HepG2 (cell line): ENCODE measurements around the gene TLCD3B. TPM values are rescaled to one million over a fixed set of nuclear protein-coding genes. Genes with fewer than 3 reads are reported as not detected.

Source experiments
- ATAC-seq: fragments of 200-7000 bp; cut with Tn5 transposase; 3 replicates; pipeline ENCODE4 v1.9.1; 2020; ENCODE audit warnings: mild to moderate bottlenecking, moderate library complexity
- BruUV-seq: library from RNA; stranded (reverse); fragments of 400-500 nt; replicated peaks from 2 replicates; lab custom pipeline; 2021; lab: Mats Ljungman, UMichigan
- CTCF ChIA-PET: fragments of 300-600 bp; formaldehyde crosslinking; extraction: SDS; loops from one replicate; lab custom pipeline; 2021; ENCODE audit warnings: low total read pairs, inconsistent platforms, low intra/inter-chr PET ratio; lab: Yijun Ruan, JAX
- POLR2A ChIA-PET: fragments of 350-600 bp; sonication (Branson Sonifier 250); formaldehyde crosslinking; loops from one replicate; lab custom pipeline; 2020; ENCODE audit warnings: antibody characterized with exemption, inconsistent platforms; lab: Yijun Ruan, JAX
- DNase-seq: peaks from one replicate; pipeline ENCODE4 v3.0.0-alpha.2; 2015; ENCODE audit warnings: low spot score
- FAIRE-seq: peaks from 3 replicates; lab custom pipeline; 2011; peaks lifted over from hg19 to GRCh38; lab: Jason Lieb, UNC
- H2AFZ ChIP-seq: one replicate; pipeline ENCODE4 v1.6.1; 2011; ENCODE audit warnings: low read length, inconsistent platforms
- H3K27ac ChIP-seq: fragments of 300-600 bp; 3 replicates; pipeline ENCODE4 v1.8.0; 2011; ENCODE audit warnings: mixed run types, mild to moderate bottlenecking, mixed read lengths, low read length, inconsistent platforms; ENCODE audit not compliant: insufficient read depth; ENCODE audit errors: extremely low read length
- H3K27me3 ChIP-seq, 2 experiments: fragments of 200-600 bp in 1 of 2; 2 replicates in 1 of 2; 3 replicates in 1 of 2; pipeline versions ENCODE4 v1.6.0 to v1.8.0; 2011; ENCODE audit warnings: low read length in 2 of 2, mild to moderate bottlenecking in 2 of 2, moderate library complexity in 2 of 2, inconsistent platforms in 1 of 2; ENCODE audit not compliant: insufficient read depth in 2 of 2, control insufficient read depth in 1 of 2
- H3K36me3 ChIP-seq, 2 experiments: fragments of 200-600 bp in 1 of 2; replicated peaks in 1 of 2; 2 replicates in 1 of 2; 3 replicates in 1 of 2; pipeline versions ENCODE4 v1.5.1 to v1.8.0; 2011; ENCODE audit warnings: low read length in 2 of 2, inconsistent platforms in 1 of 2; ENCODE audit not compliant: insufficient read depth in 2 of 2, control insufficient read depth in 1 of 2
- H3K4me1 ChIP-seq: 2 replicates; pipeline ENCODE4 v1.5.1; 2012; ENCODE audit warnings: low read length, inconsistent platforms; ENCODE audit not compliant: insufficient read depth
- H3K4me2 ChIP-seq: 2 replicates; pipeline ENCODE4 v1.6.0; 2011; ENCODE audit warnings: low read depth, low read length, inconsistent platforms
- H3K4me3 ChIP-seq, 3 experiments: fragments of 200-600 bp in 1 of 3; sonication (generic), shearing (Covaris generic) in 1 of 3; replicated peaks in 1 of 3; 2 replicates each; pipeline ENCODE4 v1.5.1; 2011 to 2016; ENCODE audit warnings: low read length in 3 of 3, inconsistent platforms in 2 of 3, low read depth in 2 of 3, mild to moderate bottlenecking in 2 of 3, control low read depth in 1 of 3, mixed read lengths in 1 of 3; ENCODE audit not compliant: insufficient read depth in 1 of 3
- H3K79me2 ChIP-seq: one replicate; pipeline ENCODE4 v1.6.1; 2011; ENCODE audit warnings: low read length, inconsistent platforms; ENCODE audit not compliant: insufficient read depth
- H3K9ac ChIP-seq: 2 replicates; pipeline ENCODE4 v1.6.0; 2011; ENCODE audit warnings: mild to moderate bottlenecking, low read depth, low read length, inconsistent platforms; ENCODE audit not compliant: insufficient read depth
- H3K9me3 ChIP-seq: 2 replicates; pipeline ENCODE4 v1.5.1; 2012; ENCODE audit warnings: mild to moderate bottlenecking, low read length
- H4K20me1 ChIP-seq: 2 replicates; pipeline ENCODE4 v1.6.0; 2011; ENCODE audit warnings: inconsistent platforms, mild to moderate bottlenecking, low read length, moderate library complexity; ENCODE audit not compliant: insufficient read depth
- EEA1 ChIP-seq: sonication (generic); formaldehyde crosslinking; IDR thresholded peaks from 2 replicates; pipeline ENCODE4 v1.5.1; 2020; ENCODE audit warnings: mild to moderate bottlenecking, missing genetic modification reagents, borderline replicate concordance
- HNRNPL ChIP-seq: fragments of 200-400 bp; formaldehyde crosslinking; IDR thresholded peaks from 2 replicates; pipeline ENCODE4 v1.6.1; 2017; ENCODE audit warnings: mild to moderate bottlenecking, low read depth, low read length
- HNRNPLL ChIP-seq: fragments of 200-400 bp; formaldehyde crosslinking; IDR thresholded peaks from 2 replicates; pipeline ENCODE4 v1.6.1; 2017; ENCODE audit warnings: mild to moderate bottlenecking, low read depth, low read length; ENCODE audit not compliant: poor library complexity, severe bottlenecking
- IRX3 ChIP-seq: sonication (generic); formaldehyde crosslinking; IDR thresholded peaks from 2 replicates; pipeline ENCODE4 v1.8.1; 2023; ENCODE audit warnings: mild to moderate bottlenecking, low read depth, missing genetic modification reagents, borderline replicate concordance
- MTA1 ChIP-seq: sonication (generic); formaldehyde crosslinking; IDR thresholded peaks from 2 replicates; pipeline ENCODE4 v1.4.0; 2020; ENCODE audit warnings: missing genetic modification reagents, mild to moderate bottlenecking, borderline replicate concordance
- MXD4 ChIP-seq: IDR thresholded peaks from 2 replicates; pipeline ENCODE4 v1.6.1; 2016; ENCODE audit warnings: mild to moderate bottlenecking, missing biosample characterization, missing genetic modification reagents
- MYC ChIP-seq: sonication (generic); formaldehyde crosslinking; IDR thresholded peaks from 2 replicates; pipeline ENCODE4 v1.9.0; 2021; ENCODE audit warnings: missing genetic modification reagents, borderline replicate concordance
- POGZ ChIP-seq: sonication (generic); formaldehyde crosslinking; IDR thresholded peaks from 2 replicates; pipeline ENCODE4 v1.4.0; 2020; ENCODE audit warnings: mild to moderate bottlenecking, missing genetic modification reagents
- POLR2AphosphoS5 ChIP-seq: IDR thresholded peaks from 2 replicates; pipeline ENCODE4 v1.6.1; 2012; ENCODE audit warnings: low read depth, low read length
- POLR2G ChIP-seq: fragments of 200-400 bp; formaldehyde crosslinking; IDR thresholded peaks from 2 replicates; pipeline ENCODE4 v1.6.1; 2018; ENCODE audit warnings: mild to moderate bottlenecking, low read depth, low read length, moderate library complexity
- SAFB2 ChIP-seq: sonication (generic); formaldehyde crosslinking; IDR thresholded peaks from 2 replicates; pipeline ENCODE4 v1.5.1; 2020; ENCODE audit warnings: missing genetic modification reagents, low read depth, mild to moderate bottlenecking, borderline replicate concordance
- SMAD1 ChIP-seq: sonication (generic); formaldehyde crosslinking; IDR thresholded peaks from 2 replicates; pipeline ENCODE4 v1.4.0; 2020; ENCODE audit warnings: missing genetic modification reagents, low read depth, mild to moderate bottlenecking, borderline replicate concordance
- SP4 ChIP-seq: sonication (generic); formaldehyde crosslinking; IDR thresholded peaks from 2 replicates; pipeline ENCODE4 v1.8.1; 2023; ENCODE audit warnings: mild to moderate bottlenecking, missing genetic modification reagents
- TEF ChIP-seq: sonication (generic); formaldehyde crosslinking; IDR thresholded peaks from 2 replicates; pipeline ENCODE4 v1.5.0; 2020; ENCODE audit warnings: missing genetic modification reagents
- ZNF572 ChIP-seq: sonication (generic); formaldehyde crosslinking; IDR thresholded peaks from 2 replicates; pipeline ENCODE4 v1.5.1; 2020; ENCODE audit warnings: mild to moderate bottlenecking, missing genetic modification reagents
- ZNF687 ChIP-seq: sonication (generic); formaldehyde crosslinking; IDR thresholded peaks from 2 replicates; pipeline ENCODE4 v1.5.1; 2020; ENCODE audit warnings: mild to moderate bottlenecking, missing genetic modification reagents, moderate library complexity
- ZNF891 ChIP-seq: sonication (generic); formaldehyde crosslinking; IDR thresholded peaks from 2 replicates; pipeline ENCODE4 v1.5.0; 2020; ENCODE audit warnings: mild to moderate bottlenecking, missing genetic modification reagents
- ZSCAN25 ChIP-seq: sonication (generic); formaldehyde crosslinking; IDR thresholded peaks from 2 replicates; pipeline ENCODE4 v1.8.0; 2022; ENCODE audit warnings: mild to moderate bottlenecking, missing genetic modification reagents
- WGBS: methylation state at CpG from one replicate; pipeline ENCODE4 v1.1.6; 2017; ENCODE audit warnings: low lambda C conversion rate; 5-methylcytosine and 5-hydroxymethylcytosine counted together
- in situ Hi-C: cut with HindIII; loops from 2 replicates; pipeline ENCODE4 v1.10.0; 2017; ENCODE audit warnings: low pct_unique_long_range_greater_than_20kb; ENCODE audit not compliant: extremely low pct_ligation_motif_present
- intact Hi-C: fragments of 100-400 bp; cut with micrococcal nuclease; formaldehyde crosslinking; loops from one replicate; pipeline ENCODE4 v1.10.0; 2022; ENCODE audit not compliant: unreplicated experiment
- polyA plus RNA-seq, 8 experiments: library from polyadenylated mRNA; depleted of rRNA in 3 of 8; stranded (reverse) in 7 of 8; unstranded in 1 of 8; fragments of >200 nt; fragmentation: Illumina TruSeq in 4 of 8; extraction: Trizol in 4 of 8; gene quantifications; 2 replicates each; pipeline versions ENCODE4 v1.2.1 to v1.2.3, GENCODE V29; 2011 to 2016; ENCODE audit warnings: low read depth in 4 of 8, missing spikeins in 1 of 8, mixed read lengths in 1 of 8; ENCODE audit not compliant: insufficient read depth in 1 of 8
- total RNA-seq, 5 experiments: library from RNA; depleted of rRNA; stranded (reverse); fragments of >200 nt; fragmentation: Illumina TruSeq; extraction: Trizol; gene quantifications; 2 replicates each; pipeline ENCODE4 v1.2.3, GENCODE V29; 2016; ENCODE audit warnings: low read depth in 1 of 5

TLCD3B gene
- total and polyA plus RNA-seq, 2 of the 13 experiments (the other 11 are each of a cell fraction or from before 2014, with no cell fraction given), result not detected

GRCh38 chr16:30069611-30070462 lies 38.8 kb upstream of the TLCD3B start:
- 93% methylated on average over 31 of the region's 31 CpGs for WGBS
- in situ Hi-C loops, result no loop called here
- Histone ChIP-seq H3K9me3 (no peaks in the 10 kb centered on the region), H2AFZ (no peak overlapping the region), H3K4me3 (peak overlapping the region in 1 of 3 experiments; percentile 47; a peak in 1 of 6 replicates), H3K27ac (no peak overlapping the region), H4K20me1 (peaks cover 71% of the 10 kb centered on the region), H3K36me3 (peaks cover 35 to 57% of the 10 kb centered on the region in 2 experiments), H3K9ac (no peak overlapping the region), H3K4me1 (peaks cover 60% of the 10 kb centered on the region), H3K79me2 (peaks cover 40% of the 10 kb centered on the region), H3K4me2 (peak overlapping the region; percentile 99), H3K27me3 (peaks cover 0 to 2% of the 10 kb centered on the region in 2 experiments; a peak in 1 of 5 replicates)
- ChIA-PET POLR2A (interaction anchor here (0.6 to 9.1 kb wide), 3 partner anchors 9 to 42 kb away, joined by 3 to 120 read pairs (median 3); partner anchors contain the start of gene TBX6), CTCF (interaction anchor here (1.2 to 2.2 kb wide), 2 partner anchors 22 to 23 kb away, joined by 4 to 9 read pairs; partner anchors contain the start of gene TBX6)
- ATAC-seq (no peak), DNase-seq (no peak), FAIRE-seq (no peak)
- intact Hi-C loops, result loop anchor here (5.0 kb wide), 1 partner anchor 677 kb away; the partner anchor contains the start of gene PHKG2
- BruUV-seq, result no TSS peak
- TF ChIP-seq ZSCAN25 (CRISPR knock-in tag), result peak; percentile 95
- 0 out of 2 replicates have a peak, but pooled peaks have one; percentile 16 for TF ChIP-seq MYC (CRISPR knock-in tag)
- no peak for TF ChIP-seq IRX3 (CRISPR knock-in tag)
- TF ChIP-seq MXD4, result peak; percentile 10; the same call in 1 of the 2 replicates
- peak; percentile 25; the same call in 1 of the 2 replicates for TF ChIP-seq ZNF891 (CRISPR knock-in tag)
- TF ChIP-seq ZNF687 (CRISPR knock-in tag), result peak; percentile 36
- peak; percentile 66; the same call in 1 of the 2 replicates for TF ChIP-seq POLR2G
- no peak for TF ChIP-seq TEF (CRISPR knock-in tag)
- TF ChIP-seq POGZ, result no peak
- TF ChIP-seq HNRNPLL, result peak; percentile 28
- TF ChIP-seq MTA1, result 0 out of 2 replicates have a peak, but pooled peaks have one; percentile 8
- TF ChIP-seq EEA1 (CRISPR knock-in tag), result peak; percentile 64; the same call in 1 of the 2 replicates
- 0 out of 2 replicates have a peak, but pooled peaks have one; percentile 17 for TF ChIP-seq HNRNPL
- 0 out of 2 replicates have a peak, but pooled peaks have one; percentile 17 for TF ChIP-seq POLR2AphosphoS5
- peak; percentile 18; the same call in 1 of the 2 replicates for TF ChIP-seq SP4 (CRISPR knock-in tag)
- TF ChIP-seq SAFB2 (CRISPR knock-in tag), result peak; percentile 42; the same call in 1 of the 2 replicates
- peak; percentile 51; the same call in 1 of the 2 replicates for TF ChIP-seq SMAD1 (CRISPR knock-in tag)
- 0 out of 2 replicates have a peak, but pooled peaks have one; percentile 14 for TF ChIP-seq ZNF572 (CRISPR knock-in tag)
